Liver (tissue), 9 donors: Measurements from ENCODE around the gene MARVELD2. TPM values are rescaled to one million over a fixed set of nuclear protein-coding genes. Genes with fewer than 3 reads are reported as not detected.
"Not testable (repeated sequence)": the region's sequence is repeated elsewhere in the genome, so short reads cannot be mapped to it uniquely, and the experiment has no call there.

ENCODE experiments used
- DNase-seq: peaks from one replicate; pipeline ENCODE4 v3.0.0-alpha.2; 2017; ENCODE audit warnings: low spot score
- H3K27ac ChIP-seq, 2 donors: one replicate each; pipeline ENCODE4 v1.7.0; 2013; ENCODE audit warnings: inconsistent platforms in 2 of 2, low read length in 2 of 2, control low read depth in 1 of 2, low read depth in 1 of 2, mild to moderate bottlenecking in 1 of 2
- H3K27me3 ChIP-seq, 4 donors: one replicate each; pipeline versions ENCODE4 v1.6.1 to v1.7.0; 2013; ENCODE audit warnings: low read length in 3 of 4, inconsistent platforms in 1 of 4, mild to moderate bottlenecking in 1 of 4, moderate library complexity in 1 of 4; ENCODE audit not compliant: control insufficient read depth in 4 of 4, insufficient read depth in 4 of 4
- H3K36me3 ChIP-seq, 4 donors: one replicate each; pipeline versions ENCODE4 v1.6.1 to v1.7.0; 2013; ENCODE audit warnings: low read length in 3 of 4, mild to moderate bottlenecking in 3 of 4, low read depth in 1 of 4, moderate library complexity in 1 of 4; ENCODE audit not compliant: control insufficient read depth in 4 of 4, insufficient read depth in 3 of 4
- H3K4me1 ChIP-seq, 4 donors: one replicate each; pipeline versions ENCODE4 v1.6.1 to v1.7.0; 2013; ENCODE audit warnings: low read length in 3 of 4, mild to moderate bottlenecking in 3 of 4, moderate library complexity in 1 of 4; ENCODE audit not compliant: control insufficient read depth in 4 of 4, insufficient read depth in 4 of 4
- H3K4me3 ChIP-seq, 3 donors: one replicate each; pipeline versions ENCODE4 v1.6.1 to v1.7.0; 2013; ENCODE audit warnings: low read length in 3 of 3, control low read depth in 1 of 3, low read depth in 1 of 3, mild to moderate bottlenecking in 1 of 3
- H3K9ac ChIP-seq, 2 donors: one replicate each; pipeline ENCODE4 v1.7.0; 2013; ENCODE audit warnings: low read length in 2 of 2, mild to moderate bottlenecking in 2 of 2, moderate library complexity in 2 of 2, control low read depth in 1 of 2, low read depth in 1 of 2
- H3K9me3 ChIP-seq, 4 donors: one replicate each; pipeline versions ENCODE4 v1.6.1 to v1.7.0; 2013; ENCODE audit warnings: low read length in 3 of 4; ENCODE audit not compliant: control insufficient read depth in 4 of 4
- ATF3 ChIP-seq: IDR thresholded peaks from 2 replicates; pipeline ENCODE4 v1.6.1; 2016; ENCODE audit warnings: antibody characterized with exemption
- CTCF ChIP-seq: fragments of 150-350 bp; IDR thresholded peaks from 2 replicates; pipeline ENCODE4 v1.5.1; 2017; ENCODE audit warnings: improper control_type of control experiment, low read depth, low read length; ENCODE audit not compliant: missing input control
- EGR1 ChIP-seq, 2 donors: IDR thresholded peaks; 2 replicates each; pipeline ENCODE4 v1.6.1; 2016 to 2018; ENCODE audit warnings: antibody characterized with exemption in 2 of 2, low read depth in 2 of 2
- FOXA1 ChIP-seq: IDR thresholded peaks from 2 replicates; pipeline ENCODE4 v1.6.1; 2016; ENCODE audit warnings: antibody characterized with exemption
- FOXA2 ChIP-seq: IDR thresholded peaks from 2 replicates; pipeline ENCODE4 v1.6.1; 2016; ENCODE audit warnings: antibody characterized with exemption
- GABPA ChIP-seq, 2 donors: IDR thresholded peaks in 1 of 2; conservative IDR thresholded peaks in 1 of 2; 2 replicates each; pipeline ENCODE4 v1.6.1; 2016; ENCODE audit warnings: antibody characterized with exemption in 2 of 2, mild to moderate bottlenecking in 1 of 2, moderate library complexity in 1 of 2
- HNF4A ChIP-seq, 2 donors: conservative IDR thresholded peaks; 2 replicates each; pipeline ENCODE4 v1.6.1; 2016; ENCODE audit warnings: antibody characterized with exemption in 2 of 2, mild to moderate bottlenecking in 2 of 2
- HNF4G ChIP-seq: IDR thresholded peaks from 2 replicates; pipeline ENCODE4 v1.6.1; 2016; ENCODE audit warnings: antibody characterized with exemption
- JUND ChIP-seq, 2 donors: IDR thresholded peaks; 2 replicates each; pipeline ENCODE4 v1.6.1; 2016; ENCODE audit warnings: antibody characterized with exemption in 2 of 2
- MAX ChIP-seq: IDR thresholded peaks from 2 replicates; pipeline ENCODE4 v1.6.1; 2016; ENCODE audit warnings: antibody characterized with exemption
- NR2F2 ChIP-seq: IDR thresholded peaks from 2 replicates; pipeline ENCODE4 v1.6.1; 2016; ENCODE audit warnings: antibody characterized with exemption
- RAD21 ChIP-seq, 2 donors: IDR thresholded peaks; 2 replicates each; pipeline ENCODE4 v1.6.1; 2016; ENCODE audit warnings: antibody characterized with exemption in 2 of 2, mild to moderate bottlenecking in 2 of 2
- REST ChIP-seq: IDR thresholded peaks from 2 replicates; pipeline ENCODE4 v1.6.1; 2016; ENCODE audit warnings: antibody characterized with exemption, mild to moderate bottlenecking
- RXRA ChIP-seq, 2 donors: IDR thresholded peaks; 2 replicates each; pipeline ENCODE4 v1.6.1; 2017 to 2018; ENCODE audit warnings: antibody characterized with exemption in 2 of 2, mild to moderate bottlenecking in 1 of 2
- SP1 ChIP-seq: IDR thresholded peaks from 2 replicates; pipeline ENCODE4 v1.6.1; 2018; ENCODE audit warnings: antibody characterized with exemption, mild to moderate bottlenecking
- TAF1 ChIP-seq: conservative IDR thresholded peaks from 2 replicates; pipeline ENCODE4 v1.6.1; 2016; ENCODE audit warnings: antibody characterized with exemption, mild to moderate bottlenecking
- YY1 ChIP-seq: IDR thresholded peaks from 2 replicates; pipeline ENCODE4 v1.6.1; 2016; ENCODE audit warnings: antibody characterized with exemption, mild to moderate bottlenecking
- ZBTB33 ChIP-seq: IDR thresholded peaks from 2 replicates; pipeline ENCODE4 v1.6.1; 2016; ENCODE audit warnings: antibody characterized with exemption
- WGBS: extraction: QIAGEN DNeasy Blood & Tissue Kit; methylation state at CpG from one replicate; pipeline ENCODE4 v1.1.7; 2013; 5-methylcytosine and 5-hydroxymethylcytosine counted together
- polyA plus RNA-seq, 2 donors: library from polyadenylated mRNA; stranded (reverse) in 1 of 2; unstranded in 1 of 2; fragments of 200-250 nt in 1 of 2; fragments of >200 nt in 1 of 2; fragmentation: Nextera tagmentation in 1 of 2; extraction: Ambion mirVana in 1 of 2; gene quantifications; one replicate each; pipeline versions ENCODE4 v1.2.1 to v1.2.3, GENCODE V29; 2013 to 2015
- total RNA-seq, 2 donors: library from RNA; depleted of rRNA; stranded (reverse); fragments of >200 nt; gene quantifications; one replicate each; pipeline ENCODE4 v1.2.3, GENCODE V29; 2014
- donor health status: healthy.
- donor health status: healthy.
- donor health status: healthy.
- donor health status: healthy.
- donor health status: healthy.

MARVELD2 gene
- total and polyA plus RNA-seq, 4 donors, result 9.4 to 20.2 (median 12.3) TPM

- Histone ChIP-seq H3K27ac (peak overlapping the region; percentile 93 to 98), H3K4me1 (peaks cover 4 to 29% (median 16%) of the 10 kb centered on the region in 4 donors)
- TF ChIP-seq RXRA (IDR thresholded peaks at IDR 0.05) (peak in 1 of 2 donors; percentile 29), HNF4A (conservative IDR thresholded peaks at IDR 0.05) (peak; percentile 79 to 84)
- H3K9ac ChIP-seq, H3K27me3 ChIP-seq, DNase-seq, H3K4me3 ChIP-seq, H3K9me3 ChIP-seq, H3K36me3 ChIP-seq: not testable (repeated sequence)
- WGBS, result 83% methylated on average over 8 of the region's 8 CpGs
Observed at GRCh38 chr5:69450527-69450926, 35.6 kb downstream of the MARVELD2 start.

- Histone ChIP-seq H3K4me1 (peaks cover 4 to 34% (median 20%) of the 10 kb centered on the region in 4 donors), H3K4me3 (peak overlapping the region in 2 of 3 donors; percentile 17 to 24), H3K9me3 (no peaks in the 10 kb centered on the region), H3K27me3 (no peaks in the 10 kb centered on the region), H3K9ac (peak overlapping the region; percentile 19 to 95), H3K27ac (peak overlapping the region; percentile 93 to 98), H3K36me3 (no peaks in the 10 kb centered on the region)
- no peak for DNase-seq
- TF ChIP-seq TAF1, result no peak
- peak; percentile 85 to 86 for TF ChIP-seq HNF4A (conservative IDR thresholded peaks at IDR 0.05)
- TF ChIP-seq FOXA1, result peak; percentile 17
- TF ChIP-seq CTCF, result no peak
- peak; percentile 20 for TF ChIP-seq NR2F2
- TF ChIP-seq MAX, result peak; percentile 15
- TF ChIP-seq REST, result peak; percentile 40
- TF ChIP-seq GABPA (IDR thresholded peaks at IDR 0.05 in 1 of 2, conservative IDR thresholded peaks at IDR 0.05 in 1 of 2), result no peak
- TF ChIP-seq JUND (IDR thresholded peaks at IDR 0.05), result peak; percentile 45 to 79
- peak; percentile 67 for TF ChIP-seq RXRA (IDR thresholded peaks at IDR 0.05)
- peak; percentile 72 for TF ChIP-seq FOXA2
- TF ChIP-seq HNF4G, result peak; percentile 62
- peak; percentile 35 for TF ChIP-seq ATF3
- TF ChIP-seq RAD21 (IDR thresholded peaks at IDR 0.05), result peak; percentile 10 to 31
- peak; percentile 48 for TF ChIP-seq YY1
- TF ChIP-seq EGR1 (IDR thresholded peaks at IDR 0.05; ENCODE audit: low read depth in 2 of 2), result no peak
- TF ChIP-seq ZBTB33, result peak; percentile 16
- TF ChIP-seq SP1, result peak; percentile 98
- WGBS, result 27% methylated on average over 4 of the region's 4 CpGs
Observed at GRCh38 chr5:69451941-69452647, 37.2 kb downstream of the MARVELD2 start.

GRCh38 chr5:69453487-69453886 is 38.6 kb downstream of the MARVELD2 start:
- not testable (repeated sequence) for H3K9me3 ChIP-seq, H3K27me3 ChIP-seq, DNase-seq, H3K36me3 ChIP-seq, H3K9ac ChIP-seq, H3K4me3 ChIP-seq
- H3K4me1 ChIP-seq, result peaks cover 4 to 34% (median 20%) of the 10 kb centered on the region in 4 donors
- WGBS, result 71% methylated on average over 3 of the region's 3 CpGs
- peak overlapping the region; percentile 32 to 93 for H3K27ac ChIP-seq
